ENCODE results near the gene GAPDHS.

DNA sequence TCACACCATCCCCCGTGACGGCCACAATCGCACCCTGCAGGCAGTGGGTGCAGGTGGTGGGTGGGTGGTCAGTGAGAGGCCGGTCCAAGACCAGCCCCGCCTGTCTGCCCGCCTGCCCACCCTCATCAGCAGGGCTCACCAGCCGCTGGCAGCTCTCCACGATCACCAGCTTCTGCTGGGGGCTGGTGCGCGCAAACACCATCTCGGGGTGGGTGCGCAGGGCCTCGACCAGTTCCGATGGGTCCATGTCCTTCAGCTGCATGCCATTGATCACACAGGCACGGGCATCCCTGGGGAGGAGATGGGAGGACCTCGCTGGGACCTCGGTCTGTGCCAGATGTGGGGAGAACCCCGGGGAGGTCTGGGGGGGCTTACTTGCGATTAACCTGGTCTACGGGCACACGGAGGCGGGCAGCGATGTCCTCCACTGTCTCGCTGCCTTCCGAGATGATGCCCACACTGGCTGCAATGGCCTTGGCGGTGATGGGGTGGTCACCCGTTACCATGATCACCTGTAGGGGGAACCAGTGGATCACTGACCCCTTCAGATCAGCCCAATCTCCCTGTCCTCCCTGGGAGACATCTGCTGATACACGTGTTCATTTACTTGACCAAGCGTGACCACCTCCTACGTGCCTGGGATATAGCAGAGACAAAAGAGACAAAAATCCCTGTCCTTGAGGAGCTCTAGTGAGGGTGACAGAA lies 22.2 kb downstream of the GAPDHS start:
- TF ChIP-seq EZH2 (IDR thresholded peaks at IDR 0.05; ENCODE audit: borderline replicate concordance, low read depth, low read length, poor library complexity, severe bottlenecking), result no peak
- TF ChIP-seq, protein P1, sequence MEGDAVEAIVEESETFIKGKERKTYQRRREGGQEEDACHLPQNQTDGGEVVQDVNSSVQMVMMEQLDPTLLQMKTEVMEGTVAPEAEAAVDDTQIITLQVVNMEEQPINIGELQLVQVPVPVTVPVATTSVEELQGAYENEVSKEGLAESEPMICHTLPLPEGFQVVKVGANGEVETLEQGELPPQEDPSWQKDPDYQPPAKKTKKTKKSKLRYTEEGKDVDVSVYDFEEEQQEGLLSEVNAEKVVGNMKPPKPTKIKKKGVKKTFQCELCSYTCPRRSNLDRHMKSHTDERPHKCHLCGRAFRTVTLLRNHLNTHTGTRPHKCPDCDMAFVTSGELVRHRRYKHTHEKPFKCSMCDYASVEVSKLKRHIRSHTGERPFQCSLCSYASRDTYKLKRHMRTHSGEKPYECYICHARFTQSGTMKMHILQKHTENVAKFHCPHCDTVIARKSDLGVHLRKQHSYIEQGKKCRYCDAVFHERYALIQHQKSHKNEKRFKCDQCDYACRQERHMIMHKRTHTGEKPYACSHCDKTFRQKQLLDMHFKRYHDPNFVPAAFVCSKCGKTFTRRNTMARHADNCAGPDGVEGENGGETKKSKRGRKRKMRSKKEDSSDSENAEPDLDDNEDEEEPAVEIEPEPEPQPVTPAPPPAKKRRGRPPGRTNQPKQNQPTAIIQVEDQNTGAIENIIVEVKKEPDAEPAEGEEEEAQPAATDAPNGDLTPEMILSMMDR (conservative IDR thresholded peaks at IDR 0.05; ENCODE audit: low read depth, low read length), result peak; percentile 31; the same call in 1 of the 2 replicates

Data from A673 (cell line).